Esophagus (tissue), 2 donors: Measurements from ENCODE around the gene ZNF444. TPM values are rescaled to one million over a fixed set of nuclear protein-coding genes. Genes with fewer than 3 reads are reported as not detected.
A peak's percentile ranks its signal among the peaks of the same experiment; 100 is the strongest.
"Not testable (repeated sequence)": the region's sequence is repeated elsewhere in the genome, so short reads cannot be mapped to it uniquely, and the experiment has no call there.

Experiments
- H3K27ac ChIP-seq, 2 donors: one replicate each; pipeline ENCODE4 v1.5.1; 2013; ENCODE audit warnings: low read depth in 2 of 2, mild to moderate bottlenecking in 2 of 2, inconsistent platforms in 1 of 2, low read length in 1 of 2, moderate library complexity in 1 of 2
- H3K27me3 ChIP-seq, 2 donors: one replicate each; pipeline ENCODE4 v1.6.1; 2013; ENCODE audit warnings: low read length in 2 of 2, control low read depth in 1 of 2, mild to moderate bottlenecking in 1 of 2; ENCODE audit not compliant: insufficient read depth in 2 of 2, control insufficient read depth in 1 of 2
- H3K36me3 ChIP-seq, 2 donors: one replicate each; pipeline ENCODE4 v1.6.1; 2013; ENCODE audit warnings: low read length in 1 of 2; ENCODE audit not compliant: control insufficient read depth in 2 of 2, insufficient read depth in 2 of 2
- H3K4me1 ChIP-seq, 2 donors: one replicate each; pipeline ENCODE4 v1.6.1; 2013; ENCODE audit warnings: low read length in 1 of 2; ENCODE audit not compliant: control insufficient read depth in 2 of 2, insufficient read depth in 2 of 2
- H3K4me3 ChIP-seq, 2 donors: one replicate each; pipeline ENCODE4 v1.5.1; 2013; ENCODE audit warnings: low read length in 2 of 2, mild to moderate bottlenecking in 2 of 2, low read depth in 1 of 2, moderate library complexity in 1 of 2
- H3K9me3 ChIP-seq, 2 donors: one replicate each; pipeline ENCODE4 v1.6.1; 2013; ENCODE audit warnings: mild to moderate bottlenecking in 2 of 2, low read depth in 1 of 2, low read length in 1 of 2, moderate library complexity in 1 of 2; ENCODE audit not compliant: control insufficient read depth in 2 of 2, insufficient read depth in 1 of 2
- WGBS, 2 donors: extraction: QIAGEN DNeasy Blood & Tissue Kit; methylation state at CpG; one replicate each; pipeline ENCODE4 v1.1.7; 2013; 5-methylcytosine and 5-hydroxymethylcytosine counted together
- polyA plus RNA-seq, 2 donors: library from polyadenylated mRNA; stranded (reverse); fragments of 200-250 nt; gene quantifications; one replicate each; pipeline ENCODE4 v1.2.3, GENCODE V29; 2013
- donor health status: healthy with polysubstance abuse.
- donor health status: Bipolar disorder and iron deficiency.

The ZNF444 gene
- polyA plus RNA-seq, 2 donors = 12.9 to 16.0 TPM

- WGBS, 2 donors = 95% methylated on average over 31 to 34 of the region's 34 CpGs
- no peaks in the 10 kb centered on the region for H3K27me3 ChIP-seq
- no peaks in the 10 kb centered on the region for H3K9me3 ChIP-seq
Observed at GRCh38 chr19:56098731-56099568, 42.1 kb upstream of the ZNF444 start.

DNA sequence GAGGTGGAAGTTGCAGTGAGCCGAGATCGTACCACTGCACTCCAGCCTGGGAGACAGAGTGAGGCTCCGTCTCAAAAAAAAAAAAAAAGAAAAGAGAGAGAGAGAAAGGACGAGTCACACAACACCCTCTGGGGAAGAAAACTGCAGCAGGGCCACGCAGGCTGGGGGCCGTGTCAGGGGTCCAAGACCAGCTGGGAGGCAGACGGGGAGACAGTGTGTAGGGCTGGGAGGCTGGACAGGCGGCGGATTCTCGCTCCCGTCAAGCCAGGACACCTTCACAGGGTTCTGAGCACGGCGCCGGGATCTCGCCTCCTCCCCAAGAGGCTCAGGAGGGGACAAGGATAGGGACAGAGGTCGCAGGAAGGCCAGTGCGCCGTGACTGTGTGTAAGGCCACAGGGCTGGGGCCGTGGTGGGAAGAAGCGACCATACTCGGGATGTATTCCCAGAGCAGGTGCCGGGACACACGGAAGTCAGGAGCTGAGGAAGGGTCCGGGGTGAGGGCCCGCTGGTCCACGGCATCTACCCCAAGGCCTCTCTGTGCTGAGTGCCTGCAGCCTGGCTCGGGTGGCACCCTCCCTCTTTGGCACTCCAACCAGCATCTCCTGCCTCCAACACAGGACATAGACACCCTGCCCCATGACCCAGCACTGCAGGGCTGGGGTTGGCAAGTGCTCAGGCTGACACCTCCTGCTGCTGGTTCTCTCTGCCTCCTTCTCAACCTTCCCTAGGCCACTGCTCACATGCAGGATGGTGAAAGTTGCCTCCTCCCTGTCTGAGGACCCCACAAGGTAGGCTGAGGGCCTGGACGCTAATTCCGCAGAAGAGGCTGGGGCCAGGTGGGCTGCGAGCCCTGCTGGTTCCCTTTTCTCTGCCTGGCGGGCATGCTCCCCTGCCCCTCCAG is 41.2 kb upstream of the ZNF444 start:
- no peak overlapping the region for H3K4me3 ChIP-seq
- no peaks in the 10 kb centered on the region for H3K4me1 ChIP-seq
- H3K27ac ChIP-seq = no peak overlapping the region
- H3K27me3 ChIP-seq = no peaks in the 10 kb centered on the region
- no peaks in the 10 kb centered on the region for H3K9me3 ChIP-seq
- 88 to 95% methylated on average over 29 to 31 of the region's 31 CpGs for WGBS, 2 donors
- H3K36me3 ChIP-seq = peaks cover 0 to 47% of the 10 kb centered on the region in 2 donors

More at GRCh38 chr19:56098731-56099568, 42.1 kb upstream of the ZNF444 start:
- no peak overlapping the region for H3K27ac ChIP-seq
- peaks cover 0 to 48% of the 10 kb centered on the region in 2 donors for H3K36me3 ChIP-seq
- H3K4me1 ChIP-seq = no peaks in the 10 kb centered on the region
- no peak overlapping the region for H3K4me3 ChIP-seq

DNA sequence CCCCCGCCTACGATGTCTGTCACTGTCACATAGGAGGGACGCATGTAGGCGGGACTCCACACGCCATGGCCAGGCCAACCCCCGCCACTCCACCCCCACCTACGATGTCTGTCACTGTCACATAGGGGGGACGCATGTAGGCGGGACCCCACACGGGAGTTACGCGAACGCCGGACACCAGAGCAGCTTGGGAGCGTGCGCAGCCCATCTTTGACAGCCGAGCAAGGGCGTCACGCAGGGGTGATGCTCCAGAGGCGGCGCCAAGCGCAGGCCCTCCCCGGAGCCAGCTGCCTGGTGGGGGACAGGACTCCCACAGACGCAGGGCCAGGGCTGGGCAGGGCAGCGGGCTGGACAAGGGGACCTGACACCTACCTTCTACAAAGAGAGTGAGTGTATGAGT is 40.0 kb upstream of the ZNF444 start:
- no peaks in the 10 kb centered on the region for H3K9me3 ChIP-seq
- H3K4me1 ChIP-seq = peaks cover under 1 to 5% of the 10 kb centered on the region in 2 donors
- peaks cover 0 to 48% of the 10 kb centered on the region in 2 donors for H3K36me3 ChIP-seq
- WGBS, 2 donors = 87% methylated on average over 25 of the region's 25 CpGs
- no peaks in the 10 kb centered on the region for H3K27me3 ChIP-seq
- no peak overlapping the region for H3K4me3 ChIP-seq
- no peak overlapping the region for H3K27ac ChIP-seq

DNA sequence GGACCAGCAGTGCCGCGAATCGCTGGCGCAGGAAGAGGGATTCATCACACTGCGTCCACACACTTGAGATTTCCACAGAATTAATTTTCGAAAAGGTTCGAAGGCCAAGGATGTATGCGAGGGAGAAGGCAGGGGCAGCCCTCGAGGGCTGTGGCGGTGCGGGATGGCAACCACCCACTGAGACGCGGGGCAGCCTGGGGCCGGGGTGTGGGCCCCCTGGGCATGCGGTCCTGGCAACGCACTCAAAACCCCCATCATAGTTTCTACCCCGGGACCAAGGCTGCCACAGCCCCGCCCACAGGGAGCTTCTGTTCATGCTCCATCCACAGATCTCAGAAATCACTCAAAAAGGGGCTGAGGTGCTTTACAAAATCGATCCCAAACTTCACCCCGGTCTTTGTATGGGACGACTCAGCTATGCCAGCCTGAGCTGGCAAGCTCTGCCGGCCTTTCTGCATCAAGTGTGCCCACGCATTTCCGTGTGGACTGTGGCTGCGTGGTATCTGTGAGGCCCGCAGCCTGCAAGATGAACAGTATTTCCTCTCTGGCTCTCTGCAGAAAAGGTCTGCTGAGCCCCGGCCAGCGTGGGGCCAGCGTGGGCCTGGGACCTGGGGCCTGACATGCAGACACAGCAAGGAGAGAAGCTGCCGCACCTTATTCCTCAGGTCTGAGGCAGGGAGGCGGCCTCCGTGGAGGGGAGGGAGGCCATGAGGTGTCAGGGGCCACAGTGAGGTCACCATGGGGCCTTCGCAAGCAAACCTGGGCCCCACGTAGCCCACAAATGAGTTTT is 39.1 kb upstream of the ZNF444 start:
- WGBS, 2 donors = 85 to 86% methylated on average over 34 of the region's 34 CpGs
- H3K36me3 ChIP-seq = peaks cover 0 to 46% of the 10 kb centered on the region in 2 donors

GRCh38 chr19:56103027-56103614 is 38.0 kb upstream of the ZNF444 start:
- Histone ChIP-seq H3K4me3 (no peak overlapping the region), H3K27ac (no peak overlapping the region), H3K4me1 (peaks cover 6 to 10% of the 10 kb centered on the region in 2 donors), H3K27me3 (no peaks in the 10 kb centered on the region), H3K9me3 (no peaks in the 10 kb centered on the region), H3K36me3 (peaks cover 0 to 44% of the 10 kb centered on the region in 2 donors)
- WGBS, 2 donors = 77 to 86% methylated on average over 20 of the region's 20 CpGs

More for the DNA sequence above, 39.1 kb upstream of the ZNF444 start:
- Histone ChIP-seq H3K27me3 (no peaks in the 10 kb centered on the region), H3K9me3 (no peaks in the 10 kb centered on the region), H3K4me1 (peaks cover 6% of the 10 kb centered on the region in 2 donors), H3K4me3 (no peak overlapping the region), H3K27ac (no peak overlapping the region)

DNA sequence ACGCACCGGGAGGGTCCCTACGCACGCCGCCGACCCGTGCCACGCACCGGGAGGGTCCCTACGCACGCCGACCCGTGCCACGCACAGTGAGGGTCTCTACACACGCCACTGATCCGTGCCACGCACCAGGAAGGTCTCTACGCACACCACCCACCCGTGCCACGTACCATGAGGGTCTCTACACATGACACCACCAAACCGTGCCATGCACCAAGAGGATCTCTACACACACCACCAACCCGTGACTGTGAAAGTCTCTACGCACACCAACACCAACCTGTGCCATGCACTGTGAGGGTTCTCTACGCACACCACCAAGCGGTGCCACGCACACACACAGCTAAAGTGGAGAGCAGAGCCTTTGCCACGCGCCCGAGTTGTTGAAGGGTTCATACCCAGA is 36.7 kb upstream of the ZNF444 start:
- Histone ChIP-seq H3K4me3 (no peak overlapping the region), H3K4me1 (peaks cover 11 to 21% of the 10 kb centered on the region in 2 donors), H3K9me3 (no peaks in the 10 kb centered on the region), H3K27me3 (no peaks in the 10 kb centered on the region), H3K36me3 (peaks cover 0 to 35% of the 10 kb centered on the region in 2 donors), H3K27ac (no peak overlapping the region)
- WGBS, 2 donors = 94 to 96% methylated on average over 23 to 29 of the region's 29 CpGs

DNA sequence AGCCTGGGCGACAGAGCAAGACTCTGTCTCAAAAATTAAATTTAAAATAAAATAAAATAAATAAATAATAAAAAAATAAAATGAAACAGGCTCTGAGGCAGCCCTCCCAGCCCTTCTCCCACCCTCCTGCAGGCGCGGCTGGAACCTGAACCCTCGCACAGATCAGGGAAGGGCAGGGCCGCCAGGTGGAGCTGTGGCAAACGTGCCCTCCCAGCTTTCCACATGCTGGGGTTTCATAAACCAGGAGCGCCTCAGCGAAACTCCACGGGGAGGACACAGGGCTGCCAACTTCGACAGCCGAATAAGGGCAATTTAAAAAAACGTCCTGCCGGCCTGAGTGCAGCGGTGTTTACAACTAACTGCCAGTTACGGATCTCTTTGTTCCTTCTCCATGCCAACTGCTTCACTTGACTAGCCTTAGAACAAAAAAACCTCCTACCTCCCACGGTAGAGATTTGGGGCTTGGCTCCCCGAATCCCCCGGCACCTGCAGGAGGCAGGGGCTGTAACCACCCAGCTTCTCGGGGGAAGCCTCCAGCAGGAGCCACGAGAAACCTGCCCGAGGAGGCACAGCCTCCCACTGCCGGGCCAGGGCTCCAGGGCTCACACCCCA is 35.9 kb upstream of the ZNF444 start:
- H3K4me3 ChIP-seq = no peak overlapping the region
- H3K27me3 ChIP-seq = no peaks in the 10 kb centered on the region
- H3K27ac ChIP-seq = peak overlapping the region; percentile 39 to 71
- peaks cover 11 to 22% of the 10 kb centered on the region in 2 donors for H3K4me1 ChIP-seq
- H3K36me3 ChIP-seq = peaks cover 0 to 28% of the 10 kb centered on the region in 2 donors
- 15 to 16% methylated on average over 22 of the region's 22 CpGs for WGBS, 2 donors
- H3K9me3 ChIP-seq = no peaks in the 10 kb centered on the region

DNA sequence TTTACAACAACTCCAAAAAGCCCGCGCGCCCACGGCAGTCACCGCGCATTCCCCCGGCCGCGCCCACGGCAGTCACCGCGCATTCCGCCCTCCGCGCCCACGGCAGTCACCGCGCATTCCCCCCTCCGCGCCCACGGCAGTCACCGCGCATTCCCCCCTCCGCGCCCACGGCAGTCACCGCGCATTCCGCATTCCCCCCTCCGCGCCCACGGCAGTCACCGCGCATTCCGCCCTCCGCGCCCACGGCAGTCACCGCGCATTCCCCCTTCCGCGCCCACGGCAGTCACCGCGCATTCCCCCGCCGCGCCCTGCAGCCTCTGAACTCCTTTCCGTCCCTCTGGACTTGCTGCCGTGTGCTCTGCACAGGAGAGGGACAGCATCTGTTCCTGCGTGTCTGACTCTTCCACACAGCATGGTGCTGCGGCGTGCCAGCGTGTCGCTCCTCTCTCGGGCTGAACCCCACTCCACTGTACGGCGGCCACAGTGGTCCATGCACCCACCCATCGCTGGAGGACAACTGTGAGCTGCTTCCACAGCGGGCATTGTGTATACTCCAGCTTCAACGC is 35.2 kb upstream of the ZNF444 start:
- peaks cover 0 to 21% of the 10 kb centered on the region in 2 donors for H3K36me3 ChIP-seq
- H3K9me3 ChIP-seq, H3K27me3 ChIP-seq, H3K4me3 ChIP-seq: not testable (repeated sequence)
- WGBS, 2 donors = 89 to 94% methylated on average over 61 of the region's 61 CpGs
- peak overlapping the region; percentile 0 to 39 for H3K27ac ChIP-seq
- H3K4me1 ChIP-seq = peaks cover 14 to 26% of the 10 kb centered on the region in 2 donors
